ENCODE data around the gene PLCB1.

The PLCB1 gene

GRCh38 chr20:8139899-8140298 is 7.8 kb downstream of the PLCB1 start:
- no peak for DNase-seq (ENCODE audit: low read depth, low spot score)
- no peak overlapping the region for H3K9ac ChIP-seq (ENCODE audit: insufficient read length)
- H3K4me3 ChIP-seq: no peak overlapping the region
- H3K27ac ChIP-seq: no peak overlapping the region
- TF ChIP-seq EZH2 (IDR thresholded peaks at IDR 0.05): no peak
- no peak for TF ChIP-seq POLR2AphosphoS5 (IDR thresholded peaks at IDR 0.05; ENCODE audit: borderline replicate concordance, low read depth, low read length)
- TF ChIP-seq FOXP2 (optimal IDR thresholded peaks at IDR 0.05; ENCODE audit: control extremely low read depth, extremely low read length, insufficient read depth): no peak
- H3K9me3 ChIP-seq (ENCODE audit: low read depth, low read length): no peaks in the 10 kb centered on the region
- H3K36me3 ChIP-seq (ENCODE audit: insufficient read depth, low read length): no peaks in the 10 kb centered on the region

GRCh38 chr20:8143474-8143873 is 11.4 kb downstream of the PLCB1 start:
- Histone ChIP-seq H3K4me3 (no peak overlapping the region), H3K9me3 (ENCODE audit: low read depth, low read length) (no peaks in the 10 kb centered on the region), H3K36me3 (ENCODE audit: insufficient read depth, low read length) (no peaks in the 10 kb centered on the region), H3K9ac (ENCODE audit: insufficient read length) (no peak overlapping the region), H3K27ac (no peak overlapping the region)
- DNase-seq (ENCODE audit: low read depth, low spot score): no peak
- TF ChIP-seq EZH2 (IDR thresholded peaks at IDR 0.05) (no peak), FOXP2 (optimal IDR thresholded peaks at IDR 0.05; ENCODE audit: control extremely low read depth, extremely low read length, insufficient read depth) (no peak), POLR2AphosphoS5 (IDR thresholded peaks at IDR 0.05; ENCODE audit: borderline replicate concordance, low read depth, low read length) (no peak)

GRCh38 chr20:8144282-8145245 is 12.5 kb downstream of the PLCB1 start:
- no peak for TF ChIP-seq FOXP2 (optimal IDR thresholded peaks at IDR 0.05; ENCODE audit: control extremely low read depth, extremely low read length, insufficient read depth)
- no peak for TF ChIP-seq EZH2 (IDR thresholded peaks at IDR 0.05)
- no peak for TF ChIP-seq POLR2AphosphoS5 (IDR thresholded peaks at IDR 0.05; ENCODE audit: borderline replicate concordance, low read depth, low read length)
- H3K36me3 ChIP-seq (ENCODE audit: insufficient read depth, low read length): no peaks in the 10 kb centered on the region
- H3K4me3 ChIP-seq: peak overlapping the region; percentile 32; the same call in 1 of the 2 replicates
- H3K9me3 ChIP-seq (ENCODE audit: low read depth, low read length): no peaks in the 10 kb centered on the region
- H3K27ac ChIP-seq: peak overlapping the region; percentile 64; the same call in 1 of the 2 replicates
- no peak overlapping the region for H3K9ac ChIP-seq (ENCODE audit: insufficient read length)
- no peak for DNase-seq (ENCODE audit: low read depth, low spot score)

- no peak for DNase-seq (ENCODE audit: low read depth, low spot score)
- Histone ChIP-seq H3K9ac (ENCODE audit: insufficient read length) (no peak overlapping the region), H3K36me3 (ENCODE audit: insufficient read depth, low read length) (no peaks in the 10 kb centered on the region), H3K9me3 (ENCODE audit: low read depth, low read length) (no peaks in the 10 kb centered on the region), H3K4me3 (peak overlapping the region; percentile 11; the same call in 1 of the 2 replicates), H3K27ac (peak overlapping the region; percentile 64)
- TF ChIP-seq FOXP2 (optimal IDR thresholded peaks at IDR 0.05; ENCODE audit: control extremely low read depth, extremely low read length, insufficient read depth) (no peak), EZH2 (IDR thresholded peaks at IDR 0.05) (no peak), POLR2AphosphoS5 (IDR thresholded peaks at IDR 0.05; ENCODE audit: borderline replicate concordance, low read depth, low read length) (no peak)
These were observed 13.4 kb downstream of the PLCB1 start for GRCh38 chr20:8145246-8146168.

GRCh38 chr20:8147476-8147875 is 15.4 kb downstream of the PLCB1 start:
- Histone ChIP-seq H3K4me3 (no peak overlapping the region), H3K27ac (no peak overlapping the region), H3K36me3 (ENCODE audit: insufficient read depth, low read length) (no peaks in the 10 kb centered on the region), H3K9ac (ENCODE audit: insufficient read length) (no peak overlapping the region), H3K9me3 (ENCODE audit: low read depth, low read length) (no peaks in the 10 kb centered on the region)
- DNase-seq (ENCODE audit: low read depth, low spot score): no peak
- no peak for TF ChIP-seq POLR2AphosphoS5 (IDR thresholded peaks at IDR 0.05; ENCODE audit: borderline replicate concordance, low read depth, low read length)
- no peak for TF ChIP-seq EZH2 (IDR thresholded peaks at IDR 0.05)
- TF ChIP-seq FOXP2 (optimal IDR thresholded peaks at IDR 0.05; ENCODE audit: control extremely low read depth, extremely low read length, insufficient read depth): no peak

GRCh38 chr20:8148501-8148900 is 16.4 kb downstream of the PLCB1 start:
- H3K27ac ChIP-seq: no peak overlapping the region
- TF ChIP-seq FOXP2 (optimal IDR thresholded peaks at IDR 0.05; ENCODE audit: control extremely low read depth, extremely low read length, insufficient read depth) (no peak), EZH2 (IDR thresholded peaks at IDR 0.05) (no peak), POLR2AphosphoS5 (IDR thresholded peaks at IDR 0.05; ENCODE audit: borderline replicate concordance, low read depth, low read length) (no peak)

GRCh38 chr20:8150591-8150990 is 18.5 kb downstream of the PLCB1 start:
- no peak overlapping the region for H3K4me3 ChIP-seq
- no peaks in the 10 kb centered on the region for H3K9me3 ChIP-seq (ENCODE audit: low read depth, low read length)
- H3K27ac ChIP-seq: no peak overlapping the region
- H3K36me3 ChIP-seq (ENCODE audit: insufficient read depth, low read length): no peaks in the 10 kb centered on the region
- TF ChIP-seq FOXP2 (optimal IDR thresholded peaks at IDR 0.05; ENCODE audit: control extremely low read depth, extremely low read length, insufficient read depth) (no peak), POLR2AphosphoS5 (IDR thresholded peaks at IDR 0.05; ENCODE audit: borderline replicate concordance, low read depth, low read length) (no peak), EZH2 (IDR thresholded peaks at IDR 0.05) (no peak)
- no peak for DNase-seq (ENCODE audit: low read depth, low spot score)
- no peak overlapping the region for H3K9ac ChIP-seq (ENCODE audit: insufficient read length)

More at GRCh38 chr20:8148501-8148900, 16.4 kb downstream of the PLCB1 start:
- no peak for DNase-seq (ENCODE audit: low read depth, low spot score)
- no peaks in the 10 kb centered on the region for H3K9me3 ChIP-seq (ENCODE audit: low read depth, low read length)
- no peak overlapping the region for H3K4me3 ChIP-seq
- no peak overlapping the region for H3K9ac ChIP-seq (ENCODE audit: insufficient read length)
- no peaks in the 10 kb centered on the region for H3K36me3 ChIP-seq (ENCODE audit: insufficient read depth, low read length)

- Histone ChIP-seq H3K4me3 (no peak overlapping the region), H3K9me3 (ENCODE audit: low read depth, low read length) (no peaks in the 10 kb centered on the region), H3K27ac (no peak overlapping the region), H3K9ac (ENCODE audit: insufficient read length) (no peak overlapping the region), H3K36me3 (ENCODE audit: insufficient read depth, low read length) (no peaks in the 10 kb centered on the region)
- TF ChIP-seq FOXP2 (optimal IDR thresholded peaks at IDR 0.05; ENCODE audit: control extremely low read depth, extremely low read length, insufficient read depth) (no peak), POLR2AphosphoS5 (IDR thresholded peaks at IDR 0.05; ENCODE audit: borderline replicate concordance, low read depth, low read length) (no peak), EZH2 (IDR thresholded peaks at IDR 0.05) (no peak)
- DNase-seq (ENCODE audit: low read depth, low spot score): no peak
These were observed 19.3 kb downstream of the PLCB1 start for GRCh38 chr20:8151372-8151771.

Data from SK-N-MC (cell line).